KMS-11 (cell line): Measurements from ENCODE around the gene JAKMIP2.
A peak's percentile ranks its signal among the peaks of the same experiment; 100 is the strongest.

Source experiments
- H2AFZ ChIP-seq: fragments of 200-600 bp; sonication (generic); 2 replicates; pipeline ENCODE4 v1.6.1; 2016; ENCODE audit warnings: antibody characterized with exemption, mixed run types, low read depth
- H3K27ac ChIP-seq: fragments of 200-600 bp; sonication (generic); 2 replicates; pipeline ENCODE4 v1.6.1; 2016; ENCODE audit warnings: mild to moderate bottlenecking, mixed run types
- H3K27me3 ChIP-seq: fragments of 200-600 bp; sonication (generic); 2 replicates; pipeline ENCODE4 v1.6.1; 2017; ENCODE audit warnings: mild to moderate bottlenecking, low read depth, mixed run types, moderate library complexity; ENCODE audit not compliant: insufficient read depth
- H3K36me3 ChIP-seq: fragments of 200-600 bp; sonication (generic); 2 replicates; pipeline ENCODE4 v1.6.1; 2017; ENCODE audit warnings: mild to moderate bottlenecking, mixed run types; ENCODE audit not compliant: insufficient read depth
- H3K4me1 ChIP-seq: fragments of 200-600 bp; sonication (generic); 2 replicates; pipeline ENCODE4 v1.6.1; 2016; ENCODE audit warnings: mild to moderate bottlenecking, low read depth, mixed run types; ENCODE audit not compliant: poor library complexity, severe bottlenecking
- H3K4me2 ChIP-seq: fragments of 200-600 bp; sonication (generic); 2 replicates; pipeline ENCODE4 v1.7.0; 2016; ENCODE audit warnings: mild to moderate bottlenecking, mixed run types
- H3K4me3 ChIP-seq: fragments of 200-600 bp; sonication (generic); IDR thresholded peaks from 2 replicates; pipeline ENCODE4 v1.6.1; 2017; ENCODE audit warnings: low read depth, low read length, mixed read lengths; ENCODE audit not compliant: insufficient read depth
- H3K79me2 ChIP-seq: fragments of 200-600 bp; sonication (generic); 2 replicates; pipeline ENCODE4 v1.6.1; 2016; ENCODE audit warnings: low read depth, mixed run types; ENCODE audit not compliant: insufficient read depth
- H3K9ac ChIP-seq: fragments of 200-600 bp; sonication (generic); 2 replicates; pipeline ENCODE4 v1.6.1; 2016; ENCODE audit warnings: mild to moderate bottlenecking, mixed run types
- H4K20me1 ChIP-seq: fragments of 200-600 bp; sonication (generic); 2 replicates; pipeline ENCODE4 v1.6.1; 2016; ENCODE audit warnings: mild to moderate bottlenecking, mixed run types; ENCODE audit not compliant: insufficient read depth
- CTCF ChIP-seq: fragments of 200-600 bp; sonication (generic); conservative IDR thresholded peaks from 2 replicates; pipeline ENCODE4 v1.6.1; 2017; ENCODE audit warnings: low read depth, mild to moderate bottlenecking, antibody characterized with exemption, low read length, moderate library complexity, mixed read lengths

The JAKMIP2 gene

GRCh38 chr5:147568710-147569406, 213.7 kb downstream of the JAKMIP2 start:
- peaks cover 17% of the 10 kb centered on the region for H3K4me1 ChIP-seq

GRCh38 chr5:147567917-147568598, 214.5 kb downstream of the JAKMIP2 start:
- H3K4me1 ChIP-seq, result peaks cover 17% of the 10 kb centered on the region
- no peaks in the 10 kb centered on the region for H3K36me3 ChIP-seq
- H2AFZ ChIP-seq, result no peak overlapping the region
- H3K27ac ChIP-seq, result peak overlapping the region; percentile 27; the same call in 1 of the 2 replicates
- H4K20me1 ChIP-seq, result no peaks in the 10 kb centered on the region
- no peaks in the 10 kb centered on the region for H3K79me2 ChIP-seq
- no peak overlapping the region for H3K4me3 ChIP-seq
- no peaks in the 10 kb centered on the region for H3K27me3 ChIP-seq
- no peak overlapping the region for H3K9ac ChIP-seq
- H3K4me2 ChIP-seq, result peak overlapping the region; percentile 38; the same call in 1 of the 2 replicates
- TF ChIP-seq CTCF, result no peak

More at GRCh38 chr5:147568710-147569406, 213.7 kb downstream of the JAKMIP2 start:
- H3K27ac ChIP-seq, result no peak overlapping the region
- no peak overlapping the region for H3K4me2 ChIP-seq
- no peaks in the 10 kb centered on the region for H3K79me2 ChIP-seq
- TF ChIP-seq CTCF, result no peak
- no peaks in the 10 kb centered on the region for H3K27me3 ChIP-seq
- H3K4me3 ChIP-seq, result no peak overlapping the region
- H3K9ac ChIP-seq, result no peak overlapping the region
- no peak overlapping the region for H2AFZ ChIP-seq
- H3K36me3 ChIP-seq, result no peaks in the 10 kb centered on the region
- H4K20me1 ChIP-seq, result no peaks in the 10 kb centered on the region

- Histone ChIP-seq H3K4me2 (no peak overlapping the region), H2AFZ (no peak overlapping the region), H3K4me3 (no peak overlapping the region), H3K27ac (no peak overlapping the region), H3K36me3 (no peaks in the 10 kb centered on the region), H3K27me3 (no peaks in the 10 kb centered on the region), H3K9ac (no peak overlapping the region), H4K20me1 (no peaks in the 10 kb centered on the region), H3K79me2 (no peaks in the 10 kb centered on the region), H3K4me1 (peaks cover 17% of the 10 kb centered on the region)
- no peak for TF ChIP-seq CTCF
Observed at GRCh38 chr5:147565524-147565923, 217.0 kb downstream of the JAKMIP2 start.

- H3K4me2 ChIP-seq, result no peak overlapping the region
- H3K9ac ChIP-seq, result no peak overlapping the region
- peaks cover 17% of the 10 kb centered on the region for H3K4me1 ChIP-seq
- H4K20me1 ChIP-seq, result no peaks in the 10 kb centered on the region
- H3K27ac ChIP-seq, result no peak overlapping the region
- H2AFZ ChIP-seq, result no peak overlapping the region
- TF ChIP-seq CTCF, result no peak
- H3K36me3 ChIP-seq, result no peaks in the 10 kb centered on the region
- no peaks in the 10 kb centered on the region for H3K27me3 ChIP-seq
- no peak overlapping the region for H3K4me3 ChIP-seq
- no peaks in the 10 kb centered on the region for H3K79me2 ChIP-seq
Observed at GRCh38 chr5:147564124-147564486, 218.4 kb downstream of the JAKMIP2 start.
